Keratinocyte (primary cell): Measurements from ENCODE around the gene RNF112.

Source experiments
- CTCF ChIP-seq, 3 experiments: IDR thresholded peaks in 1 of 3; conservative IDR thresholded peaks in 1 of 3; optimal IDR thresholded peaks in 1 of 3; 2 replicates in 2 of 3; 3 replicates in 1 of 3; pipeline versions ENCODE3 to v1.5.1; 2011; ENCODE audit warnings: low read length in 3 of 3, mild to moderate bottlenecking in 3 of 3, moderate library complexity in 2 of 3, control low read depth in 1 of 3, inconsistent platforms in 1 of 3; ENCODE audit not compliant: insufficient read depth in 2 of 3; ENCODE audit errors: extremely low read depth in 1 of 3
- EZH2 ChIP-seq: IDR thresholded peaks from one replicate; pipeline ENCODE4 v1.6.1; 2012; ENCODE audit warnings: inconsistent platforms, mild to moderate bottlenecking, low read length, moderate library complexity

DNA sequence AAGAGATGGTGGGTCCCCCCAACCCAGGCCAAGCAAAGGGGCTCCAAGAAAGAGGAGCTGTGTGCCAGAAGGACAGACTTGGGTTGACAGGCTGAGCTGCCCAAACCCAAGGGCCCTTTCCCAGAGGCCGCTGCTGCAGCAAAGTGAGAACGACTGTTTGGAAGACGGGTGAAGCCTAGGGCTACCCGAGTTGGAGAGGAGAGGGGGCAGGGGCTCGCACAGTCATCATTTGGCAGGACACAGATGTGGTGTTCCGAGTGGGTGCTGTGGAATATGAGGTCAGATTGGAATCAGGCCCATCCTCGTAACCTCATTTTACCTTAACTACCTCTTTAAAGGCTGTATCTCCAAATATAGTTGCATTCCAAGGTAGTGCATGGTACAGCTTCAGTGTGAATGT lies 18.7 kb upstream of the RNF112 start:
- TF ChIP-seq CTCF (optimal IDR thresholded peaks at IDR 0.05 in 1 of 3, IDR thresholded peaks at IDR 0.05 in 1 of 3, conservative IDR thresholded peaks at IDR 0.05 in 1 of 3; ENCODE audit: extremely low read depth in 1 of 3, insufficient read depth in 2 of 3, low read length in 3 of 3): no peak
- no peak for TF ChIP-seq EZH2
